ENCODE results near the gene QPCTL. TPM values are rescaled to one million over a fixed set of nuclear protein-coding genes. Genes with fewer than 3 reads are reported as not detected.
A peak's percentile ranks its signal among the peaks of the same experiment; 100 is the strongest.

Gene QPCTL
- total and polyA plus RNA-seq, 2 of the 13 experiments (the other 11 are each of a cell fraction or from before 2014, with no cell fraction given), result 16.0 to 19.1 TPM

- TF ChIP-seq SALL2 (CRISPR knock-in tag; IDR thresholded peaks at IDR 0.05) (peak; percentile 95), KLF9 (CRISPR knock-in tag; IDR thresholded peaks at IDR 0.05; ENCODE audit: low read depth) (peak; percentile 60; the same call in 1 of the 2 replicates), ZMYM4 (CRISPR knock-in tag; IDR thresholded peaks at IDR 0.05) (peak; percentile 95), NCOR1 (IDR thresholded peaks at IDR 0.05; ENCODE audit: borderline replicate concordance, low read length) (peak; percentile 61), ZBTB38 (CRISPR knock-in tag; IDR thresholded peaks at IDR 0.05) (0 out of 2 replicates have a peak, but pooled peaks have one; percentile 60), ZNF574 (CRISPR knock-in tag; IDR thresholded peaks at IDR 0.05) (peak; percentile 89), ZBTB43 (CRISPR knock-in tag; conservative IDR thresholded peaks at IDR 0.05) (0 out of 2 replicates have a peak, but pooled peaks have one; percentile 35), NFYC (CRISPR knock-in tag; IDR thresholded peaks at IDR 0.05) (peak; percentile 96), ZFYVE20 (CRISPR knock-in tag; IDR thresholded peaks at IDR 0.05; ENCODE audit: borderline replicate concordance, low read depth) (no peak), NR3C1 (CRISPR knock-in tag; IDR thresholded peaks at IDR 0.05) (no peak), PATZ1 (CRISPR knock-in tag; IDR thresholded peaks at IDR 0.05) (peak; percentile 1; the same call in 1 of the 2 replicates), BCL3 (CRISPR knock-in tag; IDR thresholded peaks at IDR 0.05) (peak; percentile 57; the same call in 1 of the 2 replicates), ZHX1 (CRISPR knock-in tag; IDR thresholded peaks at IDR 0.05; ENCODE audit: low read depth) (peak; percentile 68; the same call in 1 of the 2 replicates), KDM4B (CRISPR knock-in tag; IDR thresholded peaks at IDR 0.05) (0 out of 2 replicates have a peak, but pooled peaks have one; percentile 53), ZBTB2 (CRISPR knock-in tag; IDR thresholded peaks at IDR 0.05; ENCODE audit: low read depth) (no peak)
Observed at GRCh38 chr19:45717131-45717982, 24.9 kb downstream of the QPCTL start (continued).
